HG02678 (cell line): ENCODE measurements around the gene BSCL2.
A peak's percentile ranks its signal among the peaks of the same experiment; 100 is the strongest.
"Not testable (repeated sequence)": the region's sequence is repeated elsewhere in the genome, so short reads cannot be mapped to it uniquely, and the experiment has no call there.

Experiments
- ATAC-seq: cut with Tn5 transposase; IDR thresholded peaks from one replicate; pipeline ENCODE4 v1.9.1; 2021; ENCODE audit warnings: mild to moderate bottlenecking, moderate library complexity; ENCODE audit not compliant: unreplicated experiment

Gene BSCL2

DNA sequence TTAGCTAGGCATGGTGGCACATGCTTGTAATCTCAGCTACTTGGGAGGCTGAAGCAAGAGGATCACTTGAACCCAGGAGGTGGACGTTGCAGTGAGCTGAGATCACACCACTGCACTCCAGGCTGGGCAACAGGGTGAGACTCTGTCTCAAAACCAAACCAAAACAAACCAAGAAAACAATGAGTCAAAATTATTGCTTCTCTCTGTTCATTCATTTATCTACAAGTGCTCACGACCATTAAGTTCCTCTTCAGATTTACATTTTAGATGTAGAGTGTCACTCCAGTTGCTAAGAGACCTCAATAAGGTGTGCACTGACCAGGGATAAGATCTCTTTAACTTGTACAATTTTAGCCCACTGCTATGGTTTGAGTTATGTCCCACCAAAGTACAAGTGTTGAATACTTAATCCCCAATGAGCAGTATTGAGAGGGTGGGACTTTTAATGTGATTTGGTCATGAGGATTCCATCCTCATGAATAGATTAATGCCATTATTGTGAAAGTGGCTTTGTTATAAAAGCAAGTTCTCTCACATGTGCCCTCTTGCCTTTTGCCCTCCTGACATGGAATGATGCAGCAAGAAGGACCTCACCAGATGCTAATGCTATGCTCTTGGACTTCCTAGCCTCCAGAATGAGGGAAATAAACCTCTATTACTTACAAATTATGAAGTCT, 12.2 kb upstream of the BSCL2 start:
- ATAC-seq, result no peak

GRCh38 chr11:62716816-62717215, 9.6 kb upstream of the BSCL2 start:
- no peak for ATAC-seq

DNA sequence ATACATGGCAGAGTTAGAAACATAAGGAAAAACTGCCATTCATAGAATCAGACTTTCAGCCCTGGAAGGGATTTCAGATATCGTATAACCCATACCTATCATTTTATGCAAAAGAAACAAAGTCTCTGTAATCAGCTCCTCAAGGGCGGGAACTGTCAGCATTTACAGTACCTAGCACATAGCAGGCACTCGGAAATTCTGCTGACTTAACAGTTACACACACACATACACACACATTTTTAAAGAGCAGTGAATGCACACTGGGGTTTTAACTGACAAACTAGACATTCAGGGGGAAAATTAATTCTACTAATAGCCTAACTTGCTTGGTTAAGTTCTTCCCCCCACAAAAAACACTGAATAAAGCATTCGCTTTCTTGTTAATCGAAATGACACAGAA, 9.0 kb upstream of the BSCL2 start:
- ATAC-seq, result no peak

GRCh38 chr11:62715150-62716130, 8.2 kb upstream of the BSCL2 start:
- no peak for ATAC-seq

- ATAC-seq, result no peak
These were observed 6.1 kb upstream of the BSCL2 start for GRCh38 chr11:62713343-62713742.

GRCh38 chr11:62712861-62713260, 5.6 kb upstream of the BSCL2 start:
- no peak for ATAC-seq

DNA sequence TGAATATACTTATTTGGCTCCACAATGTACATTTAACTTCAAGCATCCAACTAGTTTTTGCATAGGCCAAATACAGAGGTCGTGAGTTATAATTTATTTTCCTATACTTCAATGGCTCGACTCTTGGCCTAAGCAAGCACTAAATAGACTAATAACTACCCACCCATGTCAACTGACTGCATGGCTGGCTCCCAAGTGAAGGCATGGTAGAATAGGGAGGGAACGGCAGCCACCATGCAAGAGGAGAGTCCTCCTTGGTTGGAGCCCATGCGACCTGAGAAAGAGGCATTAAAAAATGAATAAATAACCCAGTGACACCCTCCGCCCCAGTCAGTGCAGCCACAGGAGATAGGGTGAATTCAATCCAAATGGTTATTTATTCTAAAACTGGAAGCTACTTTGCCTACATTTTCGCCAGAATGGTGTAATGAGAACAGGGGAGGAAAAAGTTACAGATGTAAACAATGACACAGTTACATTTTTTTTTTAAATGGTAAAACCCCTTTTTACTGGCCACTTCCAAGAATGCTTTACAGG, 5.1 kb upstream of the BSCL2 start:
- no peak for ATAC-seq

- ATAC-seq, result peak; percentile 1
These were observed 2.7 kb upstream of the BSCL2 start for GRCh38 chr11:62710001-62710345.

- ATAC-seq, result peak; percentile 75
These were observed 2.2 kb upstream of the BSCL2 start for GRCh38 chr11:62709247-62710000.

GRCh38 chr11:62708793-62709192, 1.6 kb upstream of the BSCL2 start:
- ATAC-seq, result no peak

GRCh38 chr11:62708392-62708791, 1.2 kb upstream of the BSCL2 start:
- no peak for ATAC-seq

DNA sequence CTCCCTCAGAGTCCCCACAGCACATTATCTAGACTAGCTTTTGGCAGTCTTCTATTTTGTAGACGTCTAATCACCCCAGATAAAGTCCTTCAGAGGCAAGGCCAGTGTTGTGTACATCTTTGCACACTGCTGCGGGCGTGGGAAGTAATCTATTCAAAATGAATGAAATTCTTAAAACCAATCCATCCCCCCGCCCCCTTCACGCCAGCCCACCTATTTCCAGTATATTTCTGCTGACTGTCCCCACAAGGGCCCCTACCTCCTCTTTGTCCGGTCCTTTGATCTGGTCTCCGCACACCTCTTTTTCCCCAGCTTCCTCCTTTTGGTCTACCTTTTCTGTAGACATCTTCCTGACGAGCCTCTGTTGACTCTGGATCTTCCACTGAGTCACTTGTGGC, 375 bp downstream of the BSCL2 start:
- no peak for ATAC-seq

- ATAC-seq, result peak; percentile 63
These were observed 1.1 kb downstream of the BSCL2 start for GRCh38 chr11:62705880-62706849.

- ATAC-seq, result no peak
These were observed 1.8 kb downstream of the BSCL2 start for GRCh38 chr11:62705413-62705812.

DNA sequence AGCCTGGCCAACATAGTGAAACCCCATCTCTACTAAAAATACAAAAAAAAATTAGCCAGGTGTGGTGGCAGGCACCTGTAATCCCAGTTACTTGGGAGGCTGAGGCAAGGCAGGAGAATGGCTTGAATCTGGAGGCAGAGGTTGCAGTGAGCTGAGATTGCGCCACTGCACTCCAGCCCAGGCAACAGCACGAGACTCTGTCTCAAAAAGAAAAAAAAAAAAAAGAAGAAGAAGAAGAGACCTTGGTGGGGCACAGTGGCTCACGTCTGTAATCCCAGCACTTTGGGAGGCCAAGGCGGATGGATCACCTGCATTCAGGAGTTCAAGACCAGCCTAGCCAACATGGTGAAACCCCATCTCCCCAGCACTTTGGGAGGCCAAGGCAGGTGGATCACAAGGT, 3.3 kb downstream of the BSCL2 start:
- not testable (repeated sequence) for ATAC-seq

GRCh38 chr11:62702246-62702645, 5.0 kb downstream of the BSCL2 start:
- ATAC-seq, result no peak

- no peak for ATAC-seq
These were observed 12.6 kb downstream of the BSCL2 start for GRCh38 chr11:62694455-62695167.

- ATAC-seq, result not testable (repeated sequence)
These were observed 13.6 kb downstream of the BSCL2 start for GRCh38 chr11:62693624-62694023.

- no peak for ATAC-seq
These were observed 17.6 kb downstream of the BSCL2 start, which contains the start of gene LRRN4CL for GRCh38 chr11:62689421-62690183. LRRN4CL (minus strand) TSS chr11:62689530; CDS start chr11:62688508, 1,022 bp downstream.
